ENCODE data around the gene RPTOR. TPM values are rescaled to one million over a fixed set of nuclear protein-coding genes. Genes with fewer than 3 reads are reported as not detected.

The RPTOR gene
- total and polyA plus RNA-seq, 2 donors (not counting 3 experiments of a cell fraction or from before 2014, with no cell fraction given): 10.7 to 41.8 TPM

DNA sequence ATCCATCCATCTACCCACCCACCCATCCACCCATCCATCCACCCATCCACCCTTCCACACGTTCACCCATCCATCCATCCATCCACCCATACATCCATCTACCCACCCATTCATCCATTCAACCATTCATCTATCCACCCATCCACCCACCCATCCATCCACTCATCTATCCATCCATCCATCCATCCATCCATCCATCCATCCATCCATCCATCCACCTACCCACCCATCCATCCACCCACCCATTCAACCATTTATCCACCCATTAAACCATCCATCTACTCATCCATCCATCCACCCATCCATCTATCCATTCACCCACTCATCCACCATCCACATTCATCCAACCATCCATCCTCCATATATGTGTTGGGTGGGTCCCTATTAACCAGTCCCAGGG is 26.2 kb upstream of the RPTOR start:
- POLR2A ChIA-PET: no interaction called here
- no TSS peak for BruUV-seq (replicated peaks)
- Histone ChIP-seq H3K4me3 (replicated peaks in 1 of 3; ENCODE audit: insufficient read depth in 1 of 3, low read depth in 1 of 3, low read length in 3 of 3) (no peak overlapping the region), H3K4me1 (ENCODE audit: control insufficient read depth, extremely low read depth, insufficient read depth, low read length) (peaks cover 9% of the 10 kb centered on the region), H3K36me3 (ENCODE audit: control insufficient read depth in 2 of 2, extremely low read depth in 1 of 2, insufficient read depth in 2 of 2, low read length in 2 of 2) (no peaks in the 10 kb centered on the region), H2AFZ (ENCODE audit: low read depth, low read length) (no peak overlapping the region), H3K27me3 (ENCODE audit: control insufficient read depth in 2 of 2, insufficient read depth in 2 of 2, low read length in 2 of 2) (peaks cover 0 to 5% of the 10 kb centered on the region in 2 experiments), H3K9me1 (replicated peaks; ENCODE audit: control insufficient read depth, extremely low read depth, insufficient read depth, low read length) (no peaks in the 10 kb centered on the region), H3K27ac (ENCODE audit: insufficient read depth, low read depth, low read length) (no peak overlapping the region), H3K9me3 (replicated peaks; ENCODE audit: control insufficient read depth, insufficient read depth, low read length) (no peaks in the 10 kb centered on the region), H3K9ac (replicated peaks; ENCODE audit: extremely low read depth, insufficient read depth, low read length) (no peak overlapping the region), H4K20me1 (replicated peaks; ENCODE audit: control insufficient read depth, extremely low read depth, insufficient read depth, low read length) (no peaks in the 10 kb centered on the region), H3K4me2 (ENCODE audit: insufficient read depth, low read length) (no peak overlapping the region), H3K79me2 (ENCODE audit: control insufficient read depth, insufficient read depth, low read length) (no peaks in the 10 kb centered on the region)
- intact Hi-C loops (cut with micrococcal nuclease): no loop called here
- DNase-seq (ENCODE audit: low read depth, low spot score) (no peak), FAIRE-seq (no peak)
- dilution Hi-C loops (cut with MboI; ENCODE audit: extremely low pct_ligation_motif_present, low sequenced_read_pairs): no loop called here
- CTCF ChIA-PET: interaction anchor here (0.6 kb wide), 1 partner anchor 40 kb away, joined by 3 read pairs; no protein-coding TSS in a partner anchor
- TF ChIP-seq JUN (IDR thresholded peaks at IDR 0.05; ENCODE audit: borderline replicate concordance, insufficient read depth, insufficient read length, low read depth) (no peak), MYC (IDR thresholded peaks at IDR 0.05; ENCODE audit: low read depth, low read length) (no peak), FOS (IDR thresholded peaks at IDR 0.05; ENCODE audit: borderline replicate concordance, insufficient read depth, low read length) (no peak), POLR2AphosphoS5 (IDR thresholded peaks at IDR 0.05; ENCODE audit: insufficient read depth, low read depth, low read length) (no peak), GATA2 (IDR thresholded peaks at IDR 0.05; ENCODE audit: insufficient read depth, insufficient read length, low read depth, low read length) (no peak), POLR2A (IDR thresholded peaks at IDR 0.05; ENCODE audit: low read depth, low read length) (no peak), EZH2 (IDR thresholded peaks at IDR 0.05; ENCODE audit: borderline replicate concordance, low read depth, low read length, severe bottlenecking) (no peak)
- TF ChIP-seq, protein P1, sequence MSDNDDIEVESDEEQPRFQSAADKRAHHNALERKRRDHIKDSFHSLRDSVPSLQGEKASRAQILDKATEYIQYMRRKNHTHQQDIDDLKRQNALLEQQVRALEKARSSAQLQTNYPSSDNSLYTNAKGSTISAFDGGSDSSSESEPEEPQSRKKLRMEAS (IDR thresholded peaks at IDR 0.05; ENCODE audit: insufficient read depth, insufficient read length): no peak
- TF ChIP-seq, protein P2, sequence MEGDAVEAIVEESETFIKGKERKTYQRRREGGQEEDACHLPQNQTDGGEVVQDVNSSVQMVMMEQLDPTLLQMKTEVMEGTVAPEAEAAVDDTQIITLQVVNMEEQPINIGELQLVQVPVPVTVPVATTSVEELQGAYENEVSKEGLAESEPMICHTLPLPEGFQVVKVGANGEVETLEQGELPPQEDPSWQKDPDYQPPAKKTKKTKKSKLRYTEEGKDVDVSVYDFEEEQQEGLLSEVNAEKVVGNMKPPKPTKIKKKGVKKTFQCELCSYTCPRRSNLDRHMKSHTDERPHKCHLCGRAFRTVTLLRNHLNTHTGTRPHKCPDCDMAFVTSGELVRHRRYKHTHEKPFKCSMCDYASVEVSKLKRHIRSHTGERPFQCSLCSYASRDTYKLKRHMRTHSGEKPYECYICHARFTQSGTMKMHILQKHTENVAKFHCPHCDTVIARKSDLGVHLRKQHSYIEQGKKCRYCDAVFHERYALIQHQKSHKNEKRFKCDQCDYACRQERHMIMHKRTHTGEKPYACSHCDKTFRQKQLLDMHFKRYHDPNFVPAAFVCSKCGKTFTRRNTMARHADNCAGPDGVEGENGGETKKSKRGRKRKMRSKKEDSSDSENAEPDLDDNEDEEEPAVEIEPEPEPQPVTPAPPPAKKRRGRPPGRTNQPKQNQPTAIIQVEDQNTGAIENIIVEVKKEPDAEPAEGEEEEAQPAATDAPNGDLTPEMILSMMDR (IDR thresholded peaks at IDR 0.05; ENCODE audit: extremely low read depth in 1 of 2, insufficient read depth in 1 of 2, low read depth in 1 of 2, low read length in 2 of 2): no peak

Data from endothelial cell of umbilical vein (primary cell).